CD4-positive, alpha-beta T cell treated with Interleukin-15 for 1 hour (primary cell): Measurements from ENCODE around the gene OR8K5.
"Not testable (repeated sequence)": the region's sequence is repeated elsewhere in the genome, so short reads cannot be mapped to it uniquely, and the experiment has no call there.

ENCODE experiments used
- DNase-seq: peaks from one replicate; pipeline ENCODE4 v3.0.0-alpha.2; 2020

The OR8K5 gene

GRCh38 chr11:56160217-56160616 lies at the start of gene OR8K5:
OR8K5 (minus strand) TSS chr11:56160317; CDS start chr11:56160317, 0 bp downstream.
- no peak for DNase-seq

- DNase-seq = no peak
Observed at GRCh38 chr11:56207790-56208189, 47.7 kb upstream of the OR8K5 start.

- DNase-seq = no peak
Observed at GRCh38 chr11:56197367-56197766, 37.2 kb upstream of the OR8K5 start.

GRCh38 chr11:56196705-56197104 lies 36.6 kb upstream of the OR8K5 start:
- DNase-seq = no peak

GRCh38 chr11:56188602-56189001 lies 28.5 kb upstream of the OR8K5 start:
- no peak for DNase-seq

- no peak for DNase-seq
Observed at GRCh38 chr11:56183459-56183858, 23.3 kb upstream of the OR8K5 start.

- DNase-seq = no peak
Observed at GRCh38 chr11:56176318-56176717, 16.2 kb upstream of the OR8K5 start, which contains the start of gene OR5J2. OR5J2 (plus strand) TSS chr11:56176618; CDS start chr11:56176618, 0 bp downstream.

- no peak for DNase-seq
Observed at GRCh38 chr11:56172256-56172830, 12.2 kb upstream of the OR8K5 start.

- no peak for DNase-seq
Observed at GRCh38 chr11:56163804-56164203, 3.7 kb upstream of the OR8K5 start.

GRCh38 chr11:56152333-56152732 lies 7.8 kb downstream of the OR8K5 start:
- DNase-seq = no peak

- no peak for DNase-seq
Observed at GRCh38 chr11:56151376-56151775, 8.7 kb downstream of the OR8K5 start.

- not testable (repeated sequence) for DNase-seq
Observed at GRCh38 chr11:56143681-56144080, 16.4 kb downstream of the OR8K5 start.

- no peak for DNase-seq
Observed at GRCh38 chr11:56140151-56140661, 19.9 kb downstream of the OR8K5 start, which contains the start of gene OR8J3. OR8J3 (minus strand) TSS chr11:56140201; CDS start chr11:56137718, 2,483 bp downstream.

- no peak for DNase-seq
Observed at GRCh38 chr11:56122073-56122472, 38.0 kb downstream of the OR8K5 start, which contains the start of gene OR8H3. OR8H3 (plus strand) TSS chr11:56122373; CDS start chr11:56122373, 0 bp downstream.
